Activated effector memory CD4-positive, alpha-beta T cell treated with Interleukin-2 at 50 U/mL for 16 hours (primary cell): ENCODE data around the gene BTNL8.
A peak's percentile ranks its signal among the peaks of the same experiment; 100 is the strongest.

Source experiments
- DNase-seq: peaks from one replicate; pipeline ENCODE4 v3.0.0-alpha.2; 2020

BTNL8 gene

DNA sequence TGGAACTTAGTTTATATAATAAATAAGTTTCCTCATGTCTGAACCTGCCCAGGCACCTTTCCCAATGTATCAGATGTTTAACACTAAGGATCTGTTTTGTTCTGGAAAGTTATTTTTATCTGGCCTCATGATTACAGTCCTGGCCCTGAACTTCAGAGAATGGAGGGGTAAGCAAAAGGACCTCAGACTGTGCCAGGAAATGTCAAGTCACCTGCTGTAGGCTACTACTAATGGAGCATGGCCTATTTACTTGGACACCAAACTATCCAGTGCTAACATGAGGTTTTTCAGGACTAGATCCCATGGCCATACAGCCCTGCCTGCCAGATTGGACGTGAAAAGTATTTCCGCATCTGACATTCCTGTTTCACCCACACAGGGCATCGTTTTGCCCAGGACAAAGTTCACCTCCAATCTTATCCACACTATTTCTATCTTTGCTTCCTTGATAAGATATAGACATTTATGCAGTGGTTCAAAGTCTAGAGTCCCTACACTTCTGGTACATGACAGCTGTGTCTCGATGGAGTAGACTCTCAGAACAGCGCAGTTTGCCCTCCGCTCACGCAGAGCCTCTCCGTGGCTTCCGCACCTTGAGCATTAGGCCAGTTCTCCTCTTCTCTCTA, at the start of gene BTNL8:
TSS of gene BTNL8 (plus strand) at position 539 of the 626 bp plus-strand sequence. CDS start 152 bp downstream, outside the sequence.
- no peak for DNase-seq

- DNase-seq: no peak
These were observed 49.1 kb upstream of the BTNL8 start for GRCh38 chr5:180849827-180850226.

DNA sequence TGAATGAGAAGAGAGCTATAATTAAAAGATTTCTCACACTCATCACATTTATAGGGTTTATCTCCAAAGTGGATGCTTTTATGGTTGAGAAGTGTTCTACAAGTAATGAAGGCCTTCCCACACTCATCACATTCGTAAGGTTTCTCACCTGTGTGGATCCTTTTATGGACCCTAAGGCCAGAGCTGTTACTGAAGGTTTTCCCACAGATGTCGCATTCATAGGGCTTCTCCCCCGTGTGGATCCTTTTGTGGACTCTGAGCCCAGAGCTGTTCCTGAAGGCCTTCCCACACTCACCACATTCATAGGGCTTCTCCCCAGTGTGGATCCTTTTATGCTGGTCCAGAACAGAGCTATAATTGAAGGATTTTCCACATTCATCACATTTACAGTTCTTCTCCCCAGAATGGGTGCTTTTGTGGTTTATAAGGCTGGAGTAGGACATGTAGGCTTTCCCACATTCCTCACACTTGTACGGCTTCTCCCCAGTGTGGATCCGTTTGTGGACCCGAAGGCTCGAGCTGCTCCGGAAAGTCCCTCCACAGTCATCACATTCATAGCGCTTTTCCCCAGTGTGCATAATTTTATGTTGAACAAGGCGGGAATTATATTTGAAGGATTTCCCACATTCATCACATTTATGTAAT, 48.4 kb upstream of the BTNL8 start:
- DNase-seq: no peak

DNA sequence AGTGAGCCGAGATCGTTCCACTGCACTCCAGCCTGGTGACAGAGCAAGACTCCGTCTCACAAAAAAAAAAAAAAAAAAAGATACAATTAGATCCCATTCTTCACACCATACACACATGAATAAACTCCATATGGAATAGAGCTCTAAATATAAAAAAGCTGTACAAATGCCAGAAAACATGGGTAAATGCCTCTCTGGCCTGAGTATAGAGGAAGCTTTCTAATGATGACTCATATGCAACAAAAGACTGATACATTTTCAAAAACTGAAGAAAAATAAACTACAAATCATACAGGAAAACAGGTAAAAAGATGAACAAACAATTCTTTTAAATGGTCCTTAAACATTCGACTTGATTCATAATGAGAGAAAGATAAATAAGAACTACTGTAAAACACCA, 46.5 kb upstream of the BTNL8 start:
- no peak for DNase-seq

DNA sequence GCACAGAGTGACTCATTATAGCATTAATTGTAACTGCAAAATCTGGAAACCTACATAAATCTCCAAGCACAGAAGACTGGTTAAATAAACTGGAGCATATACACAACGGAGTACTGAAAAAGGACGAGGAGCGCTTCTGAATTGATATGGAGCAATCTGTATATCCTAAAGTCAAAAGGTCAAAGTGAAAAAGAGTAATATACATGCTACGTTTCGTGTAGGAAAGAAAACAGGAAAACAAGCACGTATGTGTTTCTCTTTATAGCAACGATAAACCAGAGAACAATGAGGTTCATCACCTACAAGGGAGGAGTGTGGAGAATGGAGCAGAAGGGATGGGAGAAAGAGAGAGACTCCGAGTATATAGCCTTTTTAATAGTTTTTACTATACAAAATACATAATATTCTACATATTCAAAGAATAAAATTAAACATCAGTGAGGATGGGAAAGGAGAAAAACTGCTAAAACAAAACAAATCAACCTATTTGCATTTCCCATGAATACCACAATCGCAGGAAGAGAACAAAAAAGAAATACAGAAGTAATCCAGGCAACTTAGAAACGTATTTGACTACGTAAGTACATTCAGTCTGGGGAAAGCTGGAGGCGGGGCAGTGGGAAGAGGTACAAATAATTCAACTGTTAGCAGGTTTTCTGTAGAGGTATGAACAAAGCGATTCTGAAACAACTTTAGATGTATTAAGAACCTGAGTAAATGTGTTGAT, 45.7 kb upstream of the BTNL8 start:
- DNase-seq: no peak

DNA sequence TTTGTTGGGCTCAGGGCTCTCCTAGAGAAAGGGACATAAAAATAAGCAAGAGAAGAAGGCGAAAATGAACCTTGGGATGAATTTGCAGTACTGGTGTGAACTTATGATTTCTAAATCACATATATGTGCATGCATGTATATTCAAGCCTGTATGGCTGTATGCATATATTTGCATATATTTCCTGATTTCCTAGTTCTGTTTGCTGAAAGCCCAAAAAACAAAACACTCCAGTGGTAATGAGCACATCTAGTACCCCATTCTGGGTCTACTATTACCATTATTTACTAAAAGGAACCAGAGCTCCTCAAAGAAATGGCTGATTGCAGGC, 45.1 kb upstream of the BTNL8 start:
- no peak for DNase-seq

DNA sequence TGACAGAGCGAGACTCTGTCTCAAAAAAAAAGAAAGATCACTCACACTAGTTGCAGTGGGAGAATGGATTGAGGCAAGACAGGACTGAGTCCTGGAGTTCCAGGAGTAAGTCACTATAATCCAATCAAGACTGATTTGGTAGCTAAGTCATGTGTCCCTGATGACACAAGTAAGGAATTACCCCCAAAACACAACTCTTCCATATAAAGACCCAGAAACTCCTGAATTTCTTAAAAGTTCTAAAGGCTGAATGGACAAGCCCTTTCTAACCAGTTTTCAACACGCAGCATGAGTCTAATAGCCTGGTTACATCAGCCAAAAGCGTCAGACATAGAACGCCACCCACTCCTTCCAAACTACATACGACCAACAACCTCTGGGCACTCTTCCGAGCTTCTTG, 40.4 kb upstream of the BTNL8 start:
- no peak for DNase-seq

DNA sequence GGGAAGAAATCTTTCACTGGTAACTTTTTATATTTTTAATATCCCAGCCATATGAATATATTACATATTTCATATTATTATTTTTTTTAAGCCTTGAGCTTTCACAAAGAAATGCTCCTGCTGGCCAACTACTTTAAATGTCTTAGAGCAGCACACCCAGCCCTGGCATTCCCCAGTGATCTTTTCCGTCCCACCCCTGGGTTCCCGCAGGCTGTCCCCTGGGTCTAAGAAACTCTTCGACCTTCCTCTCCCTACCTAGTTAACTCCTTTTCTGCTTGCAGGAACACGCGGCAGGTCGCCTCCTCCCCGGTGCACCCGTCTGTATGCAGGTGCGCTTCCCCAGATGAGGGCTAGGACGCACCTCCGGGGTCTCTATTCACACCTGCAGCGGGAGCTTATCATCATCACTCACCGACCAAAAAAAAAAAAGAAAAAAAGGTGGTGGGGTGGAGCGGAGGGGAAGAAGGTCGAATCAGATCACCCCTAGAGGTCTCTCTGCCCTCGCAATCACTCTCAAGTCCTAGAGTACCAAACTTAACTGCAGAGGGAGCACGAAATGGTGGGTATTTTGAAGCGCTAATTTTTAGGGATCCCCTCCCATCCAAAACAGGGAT, 38.6 kb upstream of the BTNL8 start:
- no peak for DNase-seq

GRCh38 chr5:180860887-180861822, 37.8 kb upstream of the BTNL8 start, which contains the start of gene ZFP62:
ZFP62 (minus strand) TSS chr5:180861276; CDS start chr5:180861219, 57 bp downstream.
- peak; percentile 86 for DNase-seq

- no peak for DNase-seq
These were observed 36.3 kb upstream of the BTNL8 start for GRCh38 chr5:180862645-180863044.

DNA sequence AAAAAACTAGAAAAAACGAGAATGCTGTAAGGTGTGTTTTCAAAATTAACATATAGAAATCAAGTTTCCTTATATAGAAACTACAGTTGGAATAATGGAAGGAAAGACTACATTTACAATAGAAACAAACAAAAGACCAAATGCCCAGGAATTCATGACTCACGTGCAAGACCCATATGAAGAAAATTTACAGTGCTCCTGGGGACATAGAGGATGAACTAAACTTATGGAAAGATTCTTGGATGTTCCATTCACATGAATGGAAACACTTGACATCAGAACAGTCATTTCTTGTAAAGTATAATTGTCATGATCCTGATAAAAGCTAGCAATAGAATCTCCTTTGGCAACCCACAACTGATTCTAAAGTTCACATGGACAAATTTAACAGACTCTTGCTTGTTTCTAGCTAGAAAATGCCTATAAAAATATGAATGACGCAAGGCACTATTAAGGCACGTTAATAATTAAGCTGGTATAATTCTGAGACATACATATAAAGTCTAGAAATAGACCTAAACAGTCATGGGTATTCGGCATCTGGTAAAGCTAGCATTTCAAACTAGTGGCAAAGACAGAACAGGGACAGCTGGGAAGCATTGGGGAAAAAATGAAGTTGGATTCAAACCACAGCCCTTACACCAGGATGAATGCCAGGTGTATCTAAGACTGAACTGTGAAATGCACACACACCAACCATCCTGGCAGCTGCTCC, 32.8 kb upstream of the BTNL8 start:
- no peak for DNase-seq

DNA sequence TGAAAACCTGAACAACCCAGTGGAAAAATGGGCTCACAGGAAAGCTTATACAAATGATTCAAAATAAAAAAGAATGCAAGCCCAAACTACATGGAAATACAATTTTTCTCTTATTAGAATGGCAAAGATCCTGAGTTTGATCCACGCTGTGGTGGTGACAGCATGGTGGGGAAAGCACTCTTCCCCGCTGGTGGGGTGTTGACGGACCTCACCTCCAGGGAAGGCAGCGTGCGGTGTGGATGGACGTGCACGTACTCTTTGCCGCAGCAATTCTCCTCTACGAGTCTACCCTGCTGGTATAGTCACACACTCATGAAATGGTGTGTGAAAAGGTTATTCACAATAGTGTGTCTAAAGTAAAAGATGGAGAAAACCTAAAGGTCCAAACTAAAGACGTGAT, 32.0 kb upstream of the BTNL8 start:
- DNase-seq: no peak

- peak; percentile 31 for DNase-seq
These were observed 30.0 kb upstream of the BTNL8 start for GRCh38 chr5:180868960-180869359.

- no peak for DNase-seq
These were observed 29.4 kb upstream of the BTNL8 start for GRCh38 chr5:180869587-180869986.

GRCh38 chr5:180870276-180871068, 28.5 kb upstream of the BTNL8 start:
- no peak for DNase-seq

DNA sequence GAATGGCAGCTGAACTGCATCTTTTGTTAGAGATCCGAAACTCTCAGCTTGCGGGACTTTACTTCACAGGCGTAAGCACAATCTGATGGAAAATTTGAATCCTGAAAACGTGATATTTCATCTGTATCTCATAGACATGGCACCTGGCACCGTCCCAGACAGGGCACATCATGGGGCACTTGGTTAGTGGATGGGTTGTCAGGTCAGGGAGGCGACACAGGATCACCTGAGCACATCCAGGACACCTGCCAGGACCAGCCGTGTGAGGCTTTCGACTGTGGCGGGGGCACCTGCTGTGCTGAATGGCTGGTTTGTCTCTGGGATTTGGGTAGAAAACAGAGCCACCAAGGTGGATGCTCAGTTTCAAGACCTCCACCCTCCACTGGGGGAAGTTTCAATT, 26.5 kb upstream of the BTNL8 start:
- no peak for DNase-seq

DNA sequence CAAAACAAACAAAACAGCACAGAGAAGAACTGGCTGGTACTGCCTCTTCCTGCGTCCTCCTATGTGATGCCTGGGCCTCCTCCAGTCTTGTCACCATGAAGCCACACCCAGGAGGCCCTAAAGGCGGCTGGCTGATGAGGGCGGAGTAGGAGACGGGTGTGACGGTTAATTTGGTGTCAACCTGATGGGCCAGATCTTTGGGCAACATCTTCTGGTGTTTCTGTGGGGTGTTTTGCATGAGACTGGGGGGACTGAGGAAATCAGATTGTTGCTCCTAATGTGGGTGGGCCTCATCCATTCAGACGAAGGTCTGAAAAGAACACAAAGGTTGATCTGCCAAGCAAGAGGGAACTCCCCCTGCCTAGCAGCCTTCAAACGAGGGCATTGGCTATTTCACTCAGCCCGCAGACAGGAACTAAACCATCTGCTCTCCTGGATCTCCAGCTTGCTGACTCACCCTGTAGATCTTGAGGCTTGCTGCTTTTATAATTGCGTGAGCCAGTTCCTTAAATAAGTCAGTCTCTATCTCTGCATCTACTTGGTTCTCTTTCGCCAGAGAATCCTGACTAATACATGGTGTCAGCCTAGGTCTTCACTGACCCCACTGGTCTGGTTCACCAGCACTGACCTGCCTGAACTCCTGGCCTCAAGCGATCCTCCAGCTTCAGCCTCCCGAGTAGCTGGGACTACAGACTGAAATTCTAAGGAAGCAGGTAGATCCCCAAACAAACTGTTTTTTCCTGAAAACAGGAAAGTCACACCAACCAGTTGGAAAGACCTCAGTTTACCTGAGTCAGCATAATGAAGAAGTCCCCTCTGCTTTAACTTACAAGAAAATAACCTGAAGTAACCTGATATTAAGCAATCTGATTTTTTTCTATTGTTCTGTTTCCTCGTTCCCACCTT, 25.1 kb upstream of the BTNL8 start:
- peak; percentile 15 for DNase-seq

- DNase-seq: no peak
These were observed 24.0 kb upstream of the BTNL8 start for GRCh38 chr5:180874804-180875582.

- DNase-seq: no peak
These were observed 23.0 kb upstream of the BTNL8 start for GRCh38 chr5:180875860-180876426.
